ENCODE results near the gene TRIM73. TPM values are rescaled to one million over a fixed set of nuclear protein-coding genes. Genes with fewer than 3 reads are reported as not detected.
"Not testable (repeated sequence)": the region's sequence is repeated elsewhere in the genome, so short reads cannot be mapped to it uniquely, and the experiment has no call there.

The TRIM73 gene
- total RNA-seq, 1 experiment from 2014 or later, result 0.20 TPM

- not testable (repeated sequence) for H3K36me3 ChIP-seq
Measured at GRCh38 chr7:75410823-75411173, 15.4 kb downstream of the TRIM73 start.

DNA sequence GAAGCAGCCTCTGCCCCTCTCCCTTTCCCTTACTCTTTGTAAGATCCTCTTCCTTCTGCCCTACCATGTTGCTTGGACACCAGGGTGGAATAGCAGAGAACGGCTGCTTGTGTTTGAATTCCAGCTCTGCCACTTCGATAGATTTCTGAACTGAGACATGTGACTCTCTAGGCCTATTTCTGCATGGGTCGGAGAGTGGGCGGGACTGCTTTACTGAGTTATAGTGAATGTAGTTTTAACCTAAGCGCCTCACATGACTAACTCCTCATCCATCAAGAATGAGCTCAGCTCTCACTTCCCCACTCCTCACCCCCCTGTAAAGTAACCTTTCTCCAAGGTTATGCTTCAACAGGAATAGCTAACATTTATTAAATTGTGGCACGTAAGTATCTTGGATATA, 18.8 kb downstream of the TRIM73 start:
- H3K9me3 ChIP-seq, H3K27me3 ChIP-seq, H3K36me3 ChIP-seq, DNase-seq, H3K4me3 ChIP-seq: not testable (repeated sequence)

More at GRCh38 chr7:75410823-75411173, 15.4 kb downstream of the TRIM73 start:
- H3K9me3 ChIP-seq, DNase-seq, H3K4me3 ChIP-seq, H3K27me3 ChIP-seq: not testable (repeated sequence)

- not testable (repeated sequence) for H3K4me3 ChIP-seq, H3K27me3 ChIP-seq, H3K36me3 ChIP-seq, H3K9me3 ChIP-seq
- DNase-seq, result peak; percentile 38
Measured at GRCh38 chr7:75414708-75415427, 19.4 kb downstream of the TRIM73 start.

DNA sequence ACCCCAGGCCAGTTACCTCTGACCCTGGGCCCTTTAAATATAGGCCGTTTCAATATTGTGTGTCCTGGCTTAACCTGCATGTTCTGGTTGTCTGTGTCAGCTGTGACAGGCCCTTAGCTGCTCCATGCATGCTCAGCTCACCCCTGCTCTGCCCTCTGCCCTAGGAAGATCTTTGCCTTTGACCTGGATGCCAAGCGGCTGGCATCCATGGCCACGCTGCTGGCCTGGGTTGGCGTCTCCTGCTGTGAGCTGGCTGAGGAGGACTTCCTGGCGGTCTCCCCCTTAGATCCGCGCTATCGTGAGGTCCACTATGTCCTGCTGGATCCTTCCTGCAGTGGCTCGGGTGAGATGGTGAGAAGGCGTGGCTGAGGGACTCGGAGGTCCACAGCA, 20.0 kb downstream of the TRIM73 start:
- H3K9me3 ChIP-seq, H3K27me3 ChIP-seq, H3K36me3 ChIP-seq, H3K4me3 ChIP-seq, DNase-seq: not testable (repeated sequence)

DNA sequence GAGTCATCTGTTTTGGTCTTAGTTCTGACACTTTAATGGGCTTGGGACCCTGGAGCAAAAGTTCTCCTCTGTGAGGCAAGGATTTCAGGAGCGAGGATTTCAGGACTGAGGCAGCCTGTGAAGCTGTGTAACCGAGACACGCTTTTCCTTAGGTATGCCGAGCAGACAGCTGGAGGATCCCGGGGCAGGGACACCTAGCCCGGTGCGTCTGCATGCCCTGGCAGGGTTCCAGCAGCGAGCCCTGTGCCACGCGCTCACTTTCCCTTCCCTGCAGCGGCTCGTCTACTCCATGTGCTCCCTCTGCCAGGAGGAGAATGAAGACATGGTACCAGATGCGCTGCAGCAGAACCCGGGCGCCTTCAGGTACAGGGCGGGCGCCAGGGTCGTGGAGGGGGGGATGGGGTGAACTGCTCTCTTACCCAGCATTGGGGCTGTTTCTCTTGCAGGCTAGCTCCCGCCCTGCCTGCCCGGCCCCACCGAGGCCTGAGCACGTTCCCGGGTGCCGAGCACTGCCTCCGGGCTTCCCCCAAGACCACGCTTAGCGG, 20.5 kb downstream of the TRIM73 start:
- not testable (repeated sequence) for H3K36me3 ChIP-seq, H3K27me3 ChIP-seq, DNase-seq, H3K9me3 ChIP-seq, H3K4me3 ChIP-seq

DNA sequence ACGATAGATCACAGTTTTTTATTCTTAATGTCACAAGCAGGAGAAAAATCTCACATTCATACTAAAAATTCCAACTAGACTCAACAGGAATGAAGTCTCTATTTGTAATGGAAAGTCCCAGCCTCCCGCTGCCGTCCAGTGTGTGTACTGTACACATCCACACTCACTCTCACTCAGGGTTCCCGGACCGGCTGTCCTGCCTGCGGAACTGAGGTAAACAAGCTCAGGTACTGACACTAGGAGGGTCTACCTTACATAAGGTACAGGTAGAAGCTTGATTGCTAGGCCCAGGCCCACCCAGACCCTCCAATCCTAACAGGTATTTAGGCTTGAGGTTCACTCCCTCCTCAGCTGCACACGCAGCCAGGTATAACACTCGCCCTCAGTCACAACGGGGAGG, 21.4 kb downstream of the TRIM73 start:
- not testable (repeated sequence) for H3K27me3 ChIP-seq, H3K9me3 ChIP-seq, H3K4me3 ChIP-seq, H3K36me3 ChIP-seq, DNase-seq

GRCh38 chr7:75418292-75418858, 22.9 kb downstream of the TRIM73 start:
- DNase-seq, H3K36me3 ChIP-seq, H3K27me3 ChIP-seq, H3K9me3 ChIP-seq, H3K4me3 ChIP-seq: not testable (repeated sequence)

GRCh38 chr7:75419210-75419609, 23.8 kb downstream of the TRIM73 start:
- H3K36me3 ChIP-seq, H3K9me3 ChIP-seq, H3K4me3 ChIP-seq, H3K27me3 ChIP-seq, DNase-seq: not testable (repeated sequence)

DNA sequence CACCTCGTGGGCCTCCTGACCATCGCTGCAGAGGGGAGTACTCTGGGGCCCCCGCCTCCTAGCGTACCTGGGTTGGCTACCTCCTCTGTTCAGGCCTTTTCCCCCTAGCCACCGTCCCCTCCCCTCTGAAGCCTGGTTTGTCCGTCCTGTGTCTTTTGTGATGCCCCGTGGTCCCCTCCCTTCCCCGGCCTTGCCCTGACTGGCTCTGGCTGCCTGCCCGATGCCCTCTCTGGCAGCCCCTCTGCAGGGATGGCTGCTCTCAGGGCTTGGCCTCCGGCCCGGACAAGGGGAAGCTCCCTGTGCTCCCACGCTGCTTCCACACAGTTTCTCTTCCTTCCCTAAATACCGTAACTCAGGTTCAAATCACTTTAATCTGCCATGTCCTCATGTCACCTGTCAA, 24.3 kb downstream of the TRIM73 start:
- H3K9me3 ChIP-seq, H3K4me3 ChIP-seq, DNase-seq, H3K27me3 ChIP-seq, H3K36me3 ChIP-seq: not testable (repeated sequence)

DNA sequence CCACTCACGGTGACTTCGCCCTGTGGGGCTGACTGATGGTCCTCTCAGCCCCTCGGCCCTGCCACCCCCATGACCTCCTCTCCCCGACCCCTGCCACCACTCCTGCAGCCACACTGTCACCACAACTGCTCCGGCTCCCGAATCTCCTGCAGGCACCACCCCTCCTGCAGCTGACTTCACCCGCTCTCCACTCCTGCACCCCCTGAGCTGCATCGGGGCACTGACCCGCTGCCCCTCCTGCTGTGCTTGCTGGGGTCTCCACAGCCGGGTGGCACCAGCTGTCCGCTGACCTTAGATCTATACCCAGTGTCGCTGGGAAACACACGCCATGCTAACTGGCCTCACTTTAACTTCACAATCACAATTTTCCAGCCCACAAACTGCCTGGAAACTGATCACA, 24.7 kb downstream of the TRIM73 start:
- not testable (repeated sequence) for H3K27me3 ChIP-seq, H3K36me3 ChIP-seq, DNase-seq, H3K4me3 ChIP-seq, H3K9me3 ChIP-seq

GRCh38 chr7:75421798-75422710, 26.6 kb downstream of the TRIM73 start:
- not testable (repeated sequence) for H3K27me3 ChIP-seq, H3K36me3 ChIP-seq, H3K9me3 ChIP-seq, DNase-seq, H3K4me3 ChIP-seq

- not testable (repeated sequence) for H3K36me3 ChIP-seq, H3K27me3 ChIP-seq, H3K9me3 ChIP-seq, H3K4me3 ChIP-seq, DNase-seq
Measured at GRCh38 chr7:75423481-75423880, 28.1 kb downstream of the TRIM73 start.

- peaks cover 26% of the 10 kb centered on the region for H3K36me3 ChIP-seq
Measured at GRCh38 chr7:75439000-75439399, 43.6 kb downstream of the TRIM73 start.

DNA sequence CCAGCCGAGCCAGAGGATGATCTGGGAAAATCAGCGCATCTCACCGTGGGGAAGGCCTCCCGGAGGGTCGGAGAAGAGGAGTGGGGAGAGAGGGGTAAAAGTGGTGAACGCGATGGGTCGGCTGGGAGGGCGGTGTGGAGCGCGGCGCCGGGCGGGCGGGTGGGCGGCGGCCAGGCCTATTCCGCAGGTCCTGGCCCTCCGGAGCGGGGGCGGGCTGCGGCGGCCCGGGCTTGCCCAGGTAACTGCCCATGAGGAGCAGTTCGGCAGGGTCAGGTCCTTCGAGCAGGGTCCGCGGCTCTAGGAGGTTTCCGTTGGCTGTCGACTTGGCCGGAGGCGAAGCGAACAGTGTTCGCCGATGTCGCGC, 46.7 kb downstream of the TRIM73 start:
- H3K9me3 ChIP-seq, DNase-seq, H3K27me3 ChIP-seq, H3K36me3 ChIP-seq: not testable (repeated sequence)
- H3K4me3 ChIP-seq, result peak overlapping the region; percentile 50

More at GRCh38 chr7:75439000-75439399, 43.6 kb downstream of the TRIM73 start:
- DNase-seq, H3K27me3 ChIP-seq, H3K4me3 ChIP-seq, H3K9me3 ChIP-seq: not testable (repeated sequence)

- not testable (repeated sequence) for H3K27me3 ChIP-seq, H3K36me3 ChIP-seq
- peak; percentile 28 for DNase-seq
Measured at GRCh38 chr7:75442465-75443111, 47.2 kb downstream of the TRIM73 start.

DNA sequence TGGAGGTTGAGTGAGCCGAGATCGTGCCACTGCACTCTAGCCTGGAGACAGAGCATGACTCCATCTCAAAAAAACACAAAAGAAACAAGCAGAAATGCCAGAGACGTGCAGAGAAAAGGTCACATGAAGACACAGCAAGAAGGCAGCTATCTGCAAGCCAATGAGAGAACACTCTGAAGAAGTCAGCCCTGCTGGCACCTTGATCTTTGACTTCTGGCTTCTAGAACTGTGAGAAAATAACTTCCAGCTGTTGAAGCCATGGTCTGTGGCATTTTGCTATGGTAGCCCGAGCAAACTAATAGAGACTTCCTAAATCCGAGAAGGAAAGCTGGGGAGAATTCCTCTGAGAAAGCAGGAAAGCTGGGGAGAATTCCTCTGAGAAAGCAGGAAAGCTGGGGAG, 54.5 kb downstream of the TRIM73 start:
- DNase-seq, H3K36me3 ChIP-seq, H3K4me3 ChIP-seq, H3K9me3 ChIP-seq, H3K27me3 ChIP-seq: not testable (repeated sequence)

More at GRCh38 chr7:75442465-75443111, 47.2 kb downstream of the TRIM73 start:
- not testable (repeated sequence) for H3K9me3 ChIP-seq
- peak overlapping the region; percentile 50 for H3K4me3 ChIP-seq

GRCh38 chr7:75452494-75452955, 57.1 kb downstream of the TRIM73 start:
- not testable (repeated sequence) for H3K9me3 ChIP-seq, DNase-seq, H3K36me3 ChIP-seq, H3K4me3 ChIP-seq, H3K27me3 ChIP-seq
